ENCODE measurements around the gene P2RX7.

Gene P2RX7

DNA sequence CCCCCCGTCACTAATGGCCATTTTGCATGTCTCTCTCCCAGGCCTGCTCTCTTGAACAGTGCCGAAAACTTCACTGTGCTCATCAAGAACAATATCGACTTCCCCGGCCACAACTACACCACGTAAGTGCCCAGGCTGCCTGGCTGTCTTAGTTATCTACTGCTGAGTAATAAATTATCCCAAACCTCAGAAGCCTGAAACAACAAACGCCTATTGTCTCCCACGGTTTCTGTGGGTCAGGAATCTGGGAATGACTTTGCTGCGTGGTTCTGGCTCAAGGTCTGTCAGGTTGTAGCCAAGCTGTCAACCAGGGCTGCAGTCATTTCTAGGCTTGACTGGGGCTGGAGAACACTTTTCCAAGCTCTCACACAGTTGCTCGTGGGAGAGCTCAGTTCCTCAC is 32.6 kb downstream of the P2RX7 start:
- no peaks in the 10 kb centered on the region for H3K9me3 ChIP-seq
- TF ChIP-seq, protein P1, sequence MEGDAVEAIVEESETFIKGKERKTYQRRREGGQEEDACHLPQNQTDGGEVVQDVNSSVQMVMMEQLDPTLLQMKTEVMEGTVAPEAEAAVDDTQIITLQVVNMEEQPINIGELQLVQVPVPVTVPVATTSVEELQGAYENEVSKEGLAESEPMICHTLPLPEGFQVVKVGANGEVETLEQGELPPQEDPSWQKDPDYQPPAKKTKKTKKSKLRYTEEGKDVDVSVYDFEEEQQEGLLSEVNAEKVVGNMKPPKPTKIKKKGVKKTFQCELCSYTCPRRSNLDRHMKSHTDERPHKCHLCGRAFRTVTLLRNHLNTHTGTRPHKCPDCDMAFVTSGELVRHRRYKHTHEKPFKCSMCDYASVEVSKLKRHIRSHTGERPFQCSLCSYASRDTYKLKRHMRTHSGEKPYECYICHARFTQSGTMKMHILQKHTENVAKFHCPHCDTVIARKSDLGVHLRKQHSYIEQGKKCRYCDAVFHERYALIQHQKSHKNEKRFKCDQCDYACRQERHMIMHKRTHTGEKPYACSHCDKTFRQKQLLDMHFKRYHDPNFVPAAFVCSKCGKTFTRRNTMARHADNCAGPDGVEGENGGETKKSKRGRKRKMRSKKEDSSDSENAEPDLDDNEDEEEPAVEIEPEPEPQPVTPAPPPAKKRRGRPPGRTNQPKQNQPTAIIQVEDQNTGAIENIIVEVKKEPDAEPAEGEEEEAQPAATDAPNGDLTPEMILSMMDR (IDR thresholded peaks at IDR 0.05), result no peak
- H3K36me3 ChIP-seq, result peaks cover 0 to 46% (median 18%) of the 10 kb centered on the region in 3 donors
- peak in 1 of 2 donors; percentile 33 for DNase-seq
- H3K4me3 ChIP-seq, result no peak overlapping the region
- no peak overlapping the region for H3K27ac ChIP-seq
- H3K27me3 ChIP-seq, result no peaks in the 10 kb centered on the region
- intact Hi-C loops (cut with DNase I; ENCODE audit: low total_unique reads), result no loop called here
- no peaks in the 10 kb centered on the region for H3K4me1 ChIP-seq

DNA sequence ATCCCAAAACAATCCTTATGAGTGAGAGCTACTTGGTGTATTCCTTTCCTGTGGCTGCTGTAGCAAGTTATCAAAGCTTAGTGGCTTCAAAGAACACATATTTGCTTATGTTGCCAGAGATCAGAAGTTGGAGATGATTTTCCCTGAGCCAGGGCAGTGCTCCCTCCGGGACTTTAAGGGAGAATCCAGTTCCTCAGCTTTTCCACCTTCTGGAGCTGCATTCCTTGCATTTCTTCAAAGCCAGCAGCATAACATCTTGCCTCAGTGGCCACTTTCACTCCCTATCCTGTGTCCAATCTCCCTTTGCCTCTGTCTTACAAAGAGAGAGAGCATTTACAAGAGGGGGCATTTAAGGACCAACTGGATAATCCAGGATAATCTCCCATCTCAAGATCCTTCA is 33.7 kb downstream of the P2RX7 start:
- peak in 1 of 2 donors; percentile 3 for DNase-seq
- H3K36me3 ChIP-seq, result peaks cover 0 to 41% (median 18%) of the 10 kb centered on the region in 3 donors

DNA sequence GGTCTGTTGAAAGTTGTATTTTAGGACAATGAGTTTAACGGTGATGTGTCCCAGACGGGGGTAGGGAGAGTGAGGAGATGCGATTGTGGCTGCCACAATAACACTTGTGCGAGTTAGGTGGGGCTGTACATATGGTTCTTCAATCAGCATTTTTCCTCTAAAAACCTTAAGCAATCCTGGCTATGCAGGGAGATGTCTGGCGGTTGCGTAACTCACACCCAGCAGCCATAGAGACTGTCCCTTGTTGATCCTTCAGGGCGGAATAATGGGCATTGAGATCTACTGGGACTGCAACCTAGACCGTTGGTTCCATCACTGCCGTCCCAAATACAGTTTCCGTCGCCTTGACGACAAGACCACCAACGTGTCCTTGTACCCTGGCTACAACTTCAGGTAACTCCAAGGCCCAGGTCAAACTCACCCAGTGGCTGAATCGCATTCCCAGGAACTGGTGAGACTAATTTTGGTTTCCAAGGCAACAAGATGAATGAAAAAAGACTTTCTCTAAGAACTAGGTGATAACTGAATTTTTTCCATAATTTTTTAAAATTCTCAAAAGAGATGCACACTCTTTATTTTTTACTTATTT is 34.6 kb downstream of the P2RX7 start:
- peak in 1 of 2 donors; percentile 37 for DNase-seq
- intact Hi-C loops (cut with DNase I; ENCODE audit: low total_unique reads), result no loop called here
- Histone ChIP-seq H3K36me3 (peaks cover 0 to 38% (median 15%) of the 10 kb centered on the region in 3 donors), H3K4me3 (no peak overlapping the region), H3K4me1 (no peaks in the 10 kb centered on the region), H3K27me3 (no peaks in the 10 kb centered on the region), H3K27ac (no peak overlapping the region), H3K9me3 (no peaks in the 10 kb centered on the region)
- TF ChIP-seq, protein P1 (IDR thresholded peaks at IDR 0.05), result no peak

More for the DNA sequence above, 33.7 kb downstream of the P2RX7 start:
- intact Hi-C loops (cut with DNase I; ENCODE audit: low total_unique reads), result no loop called here
- no peak overlapping the region for H3K27ac ChIP-seq
- H3K9me3 ChIP-seq, result no peaks in the 10 kb centered on the region
- H3K4me3 ChIP-seq, result no peak overlapping the region
- H3K4me1 ChIP-seq, result no peaks in the 10 kb centered on the region
- TF ChIP-seq, protein P1 (IDR thresholded peaks at IDR 0.05), result no peak
- no peaks in the 10 kb centered on the region for H3K27me3 ChIP-seq

DNA sequence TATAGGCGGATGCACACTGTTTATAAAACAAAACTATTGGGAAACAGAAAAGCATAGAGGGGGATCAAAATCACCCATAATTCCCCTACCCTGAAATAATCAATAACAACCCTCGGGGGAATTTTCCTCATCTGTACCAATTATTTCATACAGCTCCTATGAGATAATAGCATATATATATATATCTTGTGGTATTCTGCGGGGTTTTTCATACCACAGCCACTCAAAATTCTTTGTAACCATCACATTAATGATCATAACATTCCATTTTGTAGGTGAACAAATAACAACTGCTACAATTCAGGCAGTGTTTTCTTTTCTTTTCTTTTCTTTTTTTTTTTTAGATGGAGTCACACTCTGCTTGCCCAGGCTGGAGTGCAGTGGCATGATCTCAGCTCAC is 35.3 kb downstream of the P2RX7 start:
- no peak for DNase-seq
- Histone ChIP-seq H3K4me3 (no peak overlapping the region), H3K36me3 (peaks cover 0 to 33% (median 10%) of the 10 kb centered on the region in 3 donors), H3K9me3 (no peaks in the 10 kb centered on the region), H3K27me3 (no peaks in the 10 kb centered on the region), H3K27ac (no peak overlapping the region), H3K4me1 (no peaks in the 10 kb centered on the region)
- TF ChIP-seq, protein P1 (IDR thresholded peaks at IDR 0.05), result no peak
- intact Hi-C loops (cut with DNase I; ENCODE audit: low total_unique reads), result no loop called here

DNA sequence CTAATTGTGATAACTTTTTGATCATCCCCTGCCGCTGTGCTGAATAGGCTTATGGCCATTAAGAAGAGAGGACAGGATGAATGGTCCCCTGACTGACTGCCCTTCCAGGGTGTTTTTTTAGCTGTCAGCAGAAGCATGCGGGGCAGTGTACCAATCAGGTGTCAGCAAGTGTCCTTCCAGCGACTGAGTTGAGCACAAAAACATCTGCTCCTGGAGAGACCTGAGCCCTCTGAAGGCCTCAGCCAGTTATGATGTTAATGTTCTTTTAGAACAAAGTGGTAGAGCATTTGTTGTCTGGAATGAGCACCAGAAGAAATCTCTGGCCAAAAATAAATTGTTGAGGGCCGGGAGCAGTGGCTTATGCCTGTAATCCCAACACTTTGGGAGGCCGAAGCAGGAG is 37.5 kb downstream of the P2RX7 start:
- TF ChIP-seq, protein P1 (IDR thresholded peaks at IDR 0.05), result no peak
- intact Hi-C loops (cut with DNase I; ENCODE audit: low total_unique reads), result no loop called here
- DNase-seq, result peak in 1 of 2 donors; percentile 21

More for the DNA sequence above, 37.5 kb downstream of the P2RX7 start:
- Histone ChIP-seq H3K27me3 (no peaks in the 10 kb centered on the region), H3K9me3 (no peaks in the 10 kb centered on the region), H3K27ac (no peak overlapping the region), H3K36me3 (peaks cover 0 to 19% (median 10%) of the 10 kb centered on the region in 3 donors), H3K4me3 (no peak overlapping the region), H3K4me1 (no peaks in the 10 kb centered on the region)

Measured in tibial artery (tissue), 4 donors.